Dermis blood vessel endothelial cell (primary cell): ENCODE measurements around the gene TKFC. TPM values are rescaled to one million over a fixed set of nuclear protein-coding genes. Genes with fewer than 3 reads are reported as not detected.
"Not testable (repeated sequence)": the region's sequence is repeated elsewhere in the genome, so short reads cannot be mapped to it uniquely, and the experiment has no call there.

Experiments
- DNase-seq: peaks from one replicate; pipeline ENCODE4 v3.0.0; 2010
- total RNA-seq: library from RNA; depleted of rRNA; stranded (reverse); fragments of >200 nt; gene quantifications from 2 replicates; pipeline ENCODE4 v1.2.3, GENCODE V29; 2014

Gene TKFC
- total RNA-seq, 1 donor from 2014 or later = 27.2 TPM

DNA sequence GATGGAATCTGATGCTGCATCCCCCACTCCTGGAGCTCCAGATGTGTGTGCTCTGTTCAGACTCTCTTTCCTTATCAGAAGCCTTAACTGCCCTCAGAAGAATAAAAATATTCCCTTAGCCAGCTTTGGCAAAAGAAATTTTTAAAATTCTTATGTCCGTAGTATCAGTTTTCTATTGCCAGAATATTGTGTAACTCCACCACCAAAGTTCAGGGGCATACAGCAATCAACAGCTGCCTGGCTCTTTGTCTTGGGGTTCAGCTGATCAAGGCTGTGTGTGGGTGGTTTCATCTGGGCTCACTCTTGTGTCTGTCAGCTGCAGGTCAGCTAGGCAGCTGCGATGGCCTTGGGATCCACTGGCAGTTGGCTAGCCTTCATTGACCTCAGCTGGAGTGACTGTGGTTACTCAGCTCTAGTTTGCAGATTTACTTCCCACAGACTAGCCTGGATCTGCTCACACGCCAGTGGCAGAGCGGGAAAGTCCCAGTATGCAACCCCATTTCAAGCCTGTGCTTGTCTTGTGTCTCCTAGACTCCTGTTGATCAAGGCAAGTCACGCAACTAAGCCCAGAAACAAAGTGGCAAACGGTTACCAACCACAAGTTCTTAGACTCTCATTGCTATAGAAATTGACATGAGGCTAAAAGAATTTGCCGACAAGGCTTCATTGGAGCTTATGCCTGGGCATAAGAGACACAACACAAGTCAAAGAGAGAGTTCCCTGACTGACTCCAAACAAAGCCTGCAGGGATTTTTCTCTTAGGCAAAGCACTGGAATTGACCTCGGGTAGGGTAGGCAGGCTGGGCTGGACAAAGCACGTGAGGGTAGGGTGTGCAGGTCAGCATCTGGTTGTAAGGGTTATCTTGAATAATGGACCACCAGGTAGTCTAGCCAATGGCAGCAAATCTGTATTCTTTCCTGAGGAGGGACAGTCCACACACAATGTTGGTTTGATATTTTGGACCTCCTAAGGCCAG, 36.6 kb downstream of the TKFC start:
- DNase-seq = no peak

DNA sequence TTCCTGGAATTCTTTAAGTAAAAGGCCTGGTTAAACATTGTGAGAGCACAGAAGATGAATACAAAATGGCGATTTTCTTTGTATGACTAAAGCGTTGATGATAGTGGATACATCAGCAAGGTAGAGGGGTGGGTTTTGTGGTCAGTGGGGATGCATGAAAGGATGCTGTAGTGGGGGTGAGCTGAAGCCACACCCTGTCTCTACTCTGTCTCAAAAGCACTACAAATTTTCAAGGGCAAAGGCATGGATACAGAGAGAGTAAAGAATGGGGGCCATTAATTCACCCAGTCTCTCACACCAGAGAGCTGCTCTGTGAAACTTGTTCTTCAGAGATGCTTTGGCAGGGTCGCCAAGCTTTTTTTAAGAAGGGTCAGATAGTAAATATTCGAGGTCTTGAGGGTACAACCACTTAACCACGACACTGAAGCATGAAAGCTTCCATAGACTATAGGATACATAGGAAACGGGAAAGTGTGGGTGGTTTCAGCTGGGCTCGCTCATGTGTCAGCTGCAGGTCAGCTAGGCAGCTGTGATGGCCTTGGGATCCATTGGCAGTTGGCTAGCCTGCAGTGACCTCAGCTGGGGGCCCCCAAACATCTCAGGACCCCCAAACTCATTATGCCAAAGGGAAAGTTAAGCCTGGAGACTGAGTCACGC, 37.4 kb downstream of the TKFC start:
- no peak for DNase-seq

GRCh38 chr11:61372659-61373420, 39.8 kb downstream of the TKFC start:
- no peak for DNase-seq

GRCh38 chr11:61375761-61376108, 42.7 kb downstream of the TKFC start:
- DNase-seq = no peak

DNA sequence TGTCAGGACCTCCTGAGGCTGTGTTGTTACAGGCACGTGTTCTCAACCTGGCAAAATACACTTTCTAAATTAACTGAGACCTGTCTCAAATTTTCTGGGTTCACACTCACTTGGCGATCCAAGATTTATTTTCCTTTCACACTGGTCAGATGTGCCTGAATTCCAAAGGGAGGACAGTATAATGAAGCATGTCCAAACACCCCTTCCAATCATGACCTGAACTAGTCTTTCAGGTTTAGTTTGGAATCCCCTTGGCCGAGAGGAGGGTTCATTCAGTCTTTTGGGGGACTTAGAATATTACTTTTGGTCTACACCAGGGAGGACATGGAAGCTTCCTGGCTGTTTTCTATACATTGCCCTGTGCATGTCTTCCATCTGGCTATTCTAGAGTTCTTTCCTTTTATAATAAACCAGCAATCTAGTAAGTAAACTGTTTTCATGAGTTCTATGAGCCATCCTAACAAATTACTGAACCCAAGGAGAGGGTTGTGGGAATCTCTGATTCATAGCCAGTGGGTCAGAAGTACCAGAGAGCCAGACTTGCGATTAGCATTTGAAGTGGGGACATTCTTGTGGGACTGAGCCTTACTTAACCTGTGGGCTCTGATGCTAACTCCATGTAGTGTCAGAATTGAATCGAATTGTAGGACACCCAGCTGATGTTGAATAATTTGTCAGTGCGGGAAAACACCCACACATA, 44.6 kb downstream of the TKFC start:
- no peak for DNase-seq

- no peak for DNase-seq
Observed at GRCh38 chr11:61378713-61379313, 45.8 kb downstream of the TKFC start.

DNA sequence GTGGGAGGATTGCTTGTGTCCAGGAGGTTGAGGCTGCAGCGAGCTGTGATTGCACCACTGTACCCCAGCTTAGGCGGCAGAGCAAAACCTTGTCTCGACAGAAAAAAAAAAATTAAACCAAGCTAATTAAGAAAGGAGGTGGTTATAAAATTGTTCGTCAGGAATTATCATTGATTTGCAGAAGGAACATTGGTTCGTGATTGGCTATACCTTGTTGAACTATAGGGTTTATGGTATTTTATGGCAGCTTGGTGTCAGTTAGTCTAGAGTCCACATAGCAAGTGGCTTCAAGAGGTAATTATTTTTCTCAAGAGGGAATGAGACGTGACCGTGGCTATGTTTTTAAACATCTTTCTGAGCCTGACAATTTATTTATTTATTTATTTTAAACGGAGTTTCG, 47.9 kb downstream of the TKFC start:
- DNase-seq = no peak

DNA sequence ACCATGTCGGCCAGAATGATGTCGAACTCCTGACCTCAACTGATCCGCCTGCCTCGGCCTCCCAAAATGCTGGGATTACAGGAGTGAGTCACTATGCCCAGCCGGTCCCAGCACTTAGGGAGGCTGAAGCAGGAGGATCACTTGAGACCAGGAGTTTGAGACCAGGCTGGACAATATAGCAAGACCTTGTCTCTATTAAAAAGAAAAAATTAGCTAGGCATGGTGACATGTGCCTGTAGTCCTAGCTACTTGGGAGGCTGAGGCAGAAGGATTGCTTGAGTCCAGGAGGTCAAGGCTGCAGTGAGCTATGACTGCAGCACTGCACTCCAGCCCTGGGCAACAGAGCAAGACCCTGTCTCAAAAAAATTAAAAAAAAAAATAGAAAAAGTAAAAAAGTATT, 50.8 kb downstream of the TKFC start:
- not testable (repeated sequence) for DNase-seq

- DNase-seq = peak; percentile 52
Observed at GRCh38 chr11:61384271-61385242, 51.5 kb downstream of the TKFC start.

- DNase-seq = no peak
Observed at GRCh38 chr11:61390161-61390560, 57.1 kb downstream of the TKFC start.

DNA sequence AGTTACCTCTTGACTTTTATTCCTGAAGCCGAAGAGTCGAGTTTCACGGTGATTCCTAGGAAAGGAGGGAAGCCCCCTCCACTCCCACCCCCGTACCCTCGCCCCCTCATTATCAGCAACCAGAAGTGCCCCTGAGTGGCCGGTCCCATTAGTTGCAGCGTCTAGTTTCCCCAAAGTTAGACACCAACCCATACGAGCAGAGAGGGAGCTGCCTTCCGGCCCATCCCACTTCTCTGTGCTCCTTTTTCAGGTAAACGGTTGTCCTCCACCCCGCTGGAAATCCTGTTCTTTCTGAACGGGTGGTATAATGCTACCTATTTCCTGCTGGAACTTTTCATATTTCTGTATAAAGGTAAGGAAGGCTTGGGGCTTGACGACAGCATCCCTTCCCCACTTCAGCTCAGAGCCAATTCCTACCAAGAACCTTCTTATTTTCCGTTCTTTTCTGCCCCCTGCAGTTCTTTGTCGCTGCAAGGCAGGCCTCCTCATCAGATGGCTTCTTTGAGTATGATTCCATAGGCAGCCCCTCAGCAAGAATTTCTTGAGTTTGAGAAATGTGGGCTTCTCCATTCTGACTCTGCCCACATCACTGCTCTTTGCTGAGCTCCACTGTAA, 60.1 kb downstream of the TKFC start:
- DNase-seq = peak; percentile 46

Other genes starting within 250 kb of the TKFC start
- not detected in 2 replicates for gene CD5, start 230.7 kb upstream of the TKFC start, total RNA-seq
- gene VPS37C, start 171.8 kb upstream of the TKFC start, total RNA-seq = 9.7 and 14.1 TPM in 2 replicates
- not detected in 2 replicates for gene PGA3, start 129.7 kb upstream of the TKFC start, total RNA-seq
- not detected in 2 replicates for gene PGA4, start 110.9 kb upstream of the TKFC start, total RNA-seq
- gene PGA5, start 92.1 kb upstream of the TKFC start, total RNA-seq = not detected in 2 replicates
- gene VWCE, start 37.9 kb upstream of the TKFC start, total RNA-seq = 6.8 and 8.8 TPM in 2 replicates
- 328 and 389 TPM in 2 replicates for gene DDB1, start 123 bp upstream of the TKFC start, total RNA-seq
- 58.4 and 75.4 TPM in 2 replicates for gene CYB561A3, start 28.7 kb downstream of the TKFC start, total RNA-seq
- 12.6 and 12.8 TPM in 2 replicates for gene TMEM138, start 29.1 kb downstream of the TKFC start, total RNA-seq
- 8.8 and 14.0 TPM in 2 replicates for gene TMEM216, start 59.4 kb downstream of the TKFC start, total RNA-seq
- gene CPSF7, start 96.7 kb downstream of the TKFC start, total RNA-seq = 16.7 and 22.2 TPM in 2 replicates
- gene SDHAF2, start 96.9 kb downstream of the TKFC start, total RNA-seq = 23.2 and 57.0 TPM in 2 replicates
- gene LRRC10B, start 175.5 kb downstream of the TKFC start, total RNA-seq = not detected in 2 replicates
- 0.51 and 3.0 TPM in 2 replicates for gene SYT7, start 247.8 kb downstream of the TKFC start, total RNA-seq